H1 (cell line): ENCODE results near the gene NID2. TPM values are rescaled to one million over a fixed set of nuclear protein-coding genes. Genes with fewer than 3 reads are reported as not detected.

Source experiments
- CTCF ChIA-PET: fragments of 300-600 bp; sonication (Branson Sonifier 250); formaldehyde crosslinking; loops from one replicate; lab custom pipeline; 2021; ENCODE audit not compliant: partially characterized antibody; lab: Charles Lee
- POLR2A ChIA-PET: fragments of 300-600 bp; sonication (Branson Sonifier 250); formaldehyde crosslinking; loops from one replicate; lab custom pipeline; 2021; ENCODE audit warnings: inconsistent platforms; ENCODE audit not compliant: partially characterized antibody; lab: Charles Lee
- DNase-seq, 2 experiments: peaks; one replicate each; pipeline versions ENCODE4 v3.0.0 to v3.0.0-alpha.2; 2010 to 2022; ENCODE audit warnings: low spot score in 2 of 2, low read depth in 1 of 2, mixed read lengths in 1 of 2
- FAIRE-seq: peaks from 2 replicates; lab custom pipeline; 2011; peaks lifted over from hg19 to GRCh38; lab: Jason Lieb, UNC
- H2AFZ ChIP-seq: 2 replicates; pipeline ENCODE4 v1.8.1; 2012; ENCODE audit warnings: low read length, inconsistent platforms
- H2AK5ac ChIP-seq: 2 replicates; pipeline ENCODE4 v1.6.1; 2013; ENCODE audit warnings: low read depth, low read length
- H2BK120ac ChIP-seq: replicated peaks from 2 replicates; pipeline ENCODE3; 2013; ENCODE audit warnings: low read depth, low read length, inconsistent platforms
- H2BK12ac ChIP-seq: 2 replicates; pipeline ENCODE4 v1.6.1; 2013; ENCODE audit warnings: low read depth, low read length
- H2BK15ac ChIP-seq: 2 replicates; pipeline ENCODE4 v1.6.1; 2013; ENCODE audit warnings: low read length
- H2BK20ac ChIP-seq: 2 replicates; pipeline ENCODE4 v1.6.1; 2013; ENCODE audit warnings: low read length
- H2BK5ac ChIP-seq: 2 replicates; pipeline ENCODE4 v1.6.1; 2013; ENCODE audit warnings: low read depth, low read length
- H3K14ac ChIP-seq: 2 replicates; pipeline ENCODE4 v1.6.1; 2013; ENCODE audit warnings: inconsistent platforms; ENCODE audit not compliant: insufficient read length
- H3K18ac ChIP-seq: 2 replicates; pipeline ENCODE4 v1.6.1; 2013; ENCODE audit warnings: low read length; ENCODE audit errors: extremely low read depth
- H3K23ac ChIP-seq: 2 replicates; pipeline ENCODE4 v1.6.1; 2013; ENCODE audit warnings: inconsistent platforms; ENCODE audit not compliant: insufficient read length
- H3K23me2 ChIP-seq: 2 replicates; pipeline ENCODE4 v1.6.1; 2013; ENCODE audit warnings: low read depth, low read length
- H3K27ac ChIP-seq: 2 replicates; pipeline ENCODE4 v1.6.1; 2011; ENCODE audit warnings: low read depth, low read length, inconsistent platforms
- H3K27me3 ChIP-seq, 4 experiments: replicated peaks in 1 of 4; 1 replicate in 1 of 4; 2 replicates in 3 of 4; pipeline versions ENCODE4 v1.6.1 to v1.8.1; 2011 to 2013; ENCODE audit warnings: low read length in 3 of 4, mild to moderate bottlenecking in 3 of 4, inconsistent platforms in 2 of 4, mixed read lengths in 2 of 4, moderate library complexity in 1 of 4; ENCODE audit not compliant: control insufficient read depth in 3 of 4, insufficient read depth in 3 of 4; ENCODE audit errors: extremely low read depth in 1 of 4
- H3K36me3 ChIP-seq, 4 experiments: 2 replicates each; pipeline versions ENCODE4 v1.6.1 to v1.8.1; 2011 to 2013; ENCODE audit warnings: mild to moderate bottlenecking in 4 of 4, low read length in 3 of 4, moderate library complexity in 2 of 4, control low read depth in 1 of 4, inconsistent platforms in 1 of 4; ENCODE audit not compliant: insufficient read depth in 4 of 4, control insufficient read depth in 2 of 4
- H3K4ac ChIP-seq: replicated peaks from 2 replicates; pipeline ENCODE3; 2013; ENCODE audit warnings: low read length, low read depth, mixed read lengths, inconsistent platforms; ENCODE audit not compliant: insufficient read length
- H3K4me1 ChIP-seq, 4 experiments: replicated peaks in 1 of 4; 1 replicate in 1 of 4; 2 replicates in 3 of 4; pipeline versions ENCODE4 v1.6.1 to v1.8.1; 2011 to 2013; ENCODE audit warnings: low read length in 3 of 4, inconsistent platforms in 2 of 4, mixed read lengths in 1 of 4; ENCODE audit not compliant: insufficient read depth in 4 of 4, control insufficient read depth in 3 of 4
- H3K4me2 ChIP-seq, 2 experiments: 2 replicates each; pipeline versions ENCODE4 v1.6.1 to v1.8.1; 2011 to 2013; ENCODE audit warnings: low read depth in 2 of 2, low read length in 2 of 2, control low read depth in 1 of 2, inconsistent platforms in 1 of 2, mild to moderate bottlenecking in 1 of 2; ENCODE audit not compliant: insufficient read depth in 1 of 2
- H3K4me3 ChIP-seq, 4 experiments: fragments of 200-600, 300-600 bp in 1 of 4; sonication (generic), shearing (Covaris generic), sonication (Bioruptor Twin) in 1 of 4; 2 replicates each; pipeline versions ENCODE4 v1.5.1 to v1.8.1; 2011 to 2016; ENCODE audit warnings: low read length in 4 of 4, low read depth in 3 of 4, control low read depth in 2 of 4, inconsistent platforms in 2 of 4, mild to moderate bottlenecking in 2 of 4, mixed read lengths in 1 of 4, moderate library complexity in 1 of 4; ENCODE audit not compliant: insufficient read depth in 2 of 4; ENCODE audit errors: extremely low read depth in 1 of 4
- H3K56ac ChIP-seq: replicated peaks from 2 replicates; pipeline ENCODE3; 2013; ENCODE audit warnings: low read depth, mild to moderate bottlenecking, mixed read lengths, low read length, inconsistent platforms; ENCODE audit not compliant: insufficient read length
- H3K79me1 ChIP-seq: 2 replicates; pipeline ENCODE4 v1.6.1; 2013; ENCODE audit warnings: low read depth, low read length, control low read depth
- H3K79me2 ChIP-seq, 2 experiments: 2 replicates each; pipeline versions ENCODE4 v1.6.1 to v1.8.1; 2012 to 2013; ENCODE audit warnings: low read length in 2 of 2, mild to moderate bottlenecking in 2 of 2, inconsistent platforms in 1 of 2; ENCODE audit not compliant: insufficient read depth in 2 of 2, control insufficient read depth in 1 of 2
- H3K9ac ChIP-seq, 4 experiments: replicated peaks in 1 of 4; 1 replicate in 1 of 4; 2 replicates in 3 of 4; pipeline versions ENCODE4 v1.6.1 to v1.8.1; 2011 to 2013; ENCODE audit warnings: low read depth in 3 of 4, low read length in 3 of 4, control low read depth in 2 of 4, mild to moderate bottlenecking in 2 of 4, moderate library complexity in 2 of 4, inconsistent platforms in 1 of 4; ENCODE audit errors: extremely low read depth in 1 of 4
- H3K9me3 ChIP-seq, 2 experiments: 2 replicates each; pipeline versions ENCODE4 v1.6.1 to v1.8.1; 2012 to 2013; ENCODE audit warnings: mild to moderate bottlenecking in 2 of 2, moderate library complexity in 2 of 2, control low read depth in 1 of 2, inconsistent platforms in 1 of 2, low read depth in 1 of 2, low read length in 1 of 2, mixed read lengths in 1 of 2; ENCODE audit not compliant: insufficient read depth in 2 of 2
- H4K20me1 ChIP-seq, 2 experiments: replicated peaks in 1 of 2; 2 replicates each; pipeline versions ENCODE3 to v1.8.1; 2011 to 2013; ENCODE audit warnings: inconsistent platforms in 2 of 2, low read length in 2 of 2, mild to moderate bottlenecking in 1 of 2; ENCODE audit not compliant: insufficient read depth in 2 of 2, control insufficient read depth in 1 of 2
- H4K5ac ChIP-seq: 2 replicates; pipeline ENCODE4 v1.6.1; 2013; ENCODE audit warnings: low read length, low read depth, mixed read lengths, inconsistent platforms; ENCODE audit not compliant: insufficient read length
- H4K8ac ChIP-seq: 2 replicates; pipeline ENCODE4 v1.8.0; 2013; ENCODE audit warnings: mild to moderate bottlenecking, moderate library complexity, low read length, inconsistent platforms; ENCODE audit not compliant: insufficient read depth; ENCODE audit errors: extremely low read depth
- H4K91ac ChIP-seq: replicated peaks from 2 replicates; pipeline ENCODE3; 2013; ENCODE audit warnings: low read length, mixed read lengths, inconsistent platforms; ENCODE audit not compliant: insufficient read length
- BRCA1 ChIP-seq: IDR thresholded peaks from 2 replicates; pipeline ENCODE4 v1.6.1; 2012; ENCODE audit warnings: low read depth, low read length, improper control_type of control experiment
- CBX5 ChIP-seq: fragments of 300-800, 300-1000 bp; sonication (generic); IDR thresholded peaks from 2 replicates; pipeline ENCODE4 v1.7.1; 2016; ENCODE audit warnings: antibody characterized with exemption, low read length, low read depth
- CBX8 ChIP-seq: fragments of 300-800, 300-1000 bp; sonication (generic); IDR thresholded peaks from 2 replicates; pipeline ENCODE4 v1.7.1; 2016; ENCODE audit warnings: low read depth, low read length, borderline replicate concordance
- CREB1 ChIP-seq: IDR thresholded peaks from 2 replicates; pipeline ENCODE4 v1.6.1; 2012; ENCODE audit warnings: inconsistent platforms
- EP300 ChIP-seq, 2 experiments: IDR thresholded peaks; 1 replicate in 1 of 2; 2 replicates in 1 of 2; pipeline ENCODE4 v1.6.1; 2011 to 2012; ENCODE audit warnings: low read depth in 2 of 2, low read length in 2 of 2, mild to moderate bottlenecking in 2 of 2, borderline replicate concordance in 1 of 2, inconsistent platforms in 1 of 2, moderate library complexity in 1 of 2
- HDAC2 ChIP-seq, 2 experiments: fragments of 300-600 bp in 1 of 2; sonication (generic) in 1 of 2; IDR thresholded peaks; 2 replicates each; pipeline ENCODE4 v1.6.1; 2011 to 2012; ENCODE audit warnings: low read depth in 2 of 2, low read length in 2 of 2, mild to moderate bottlenecking in 2 of 2, moderate library complexity in 2 of 2, borderline replicate concordance in 1 of 2, inconsistent platforms in 1 of 2
- KDM1A ChIP-seq: fragments of 200-600, 300-600 bp; sonication (generic); IDR thresholded peaks from 2 replicates; pipeline ENCODE4 v1.7.1; 2016; ENCODE audit warnings: mild to moderate bottlenecking, low read length, borderline replicate concordance
- SP1 ChIP-seq: IDR thresholded peaks from 2 replicates; pipeline ENCODE4 v1.6.1; 2011; ENCODE audit warnings: low read depth, low read length
- SP4 ChIP-seq: IDR thresholded peaks from 2 replicates; pipeline ENCODE4 v1.6.1; 2012; ENCODE audit warnings: low read length, inconsistent platforms
- SUZ12 ChIP-seq: fragments of 200-600 bp; sonication (generic); IDR thresholded peaks from 2 replicates; pipeline ENCODE4 v1.6.1; 2012; ENCODE audit warnings: mild to moderate bottlenecking, inconsistent platforms, low read length, moderate library complexity, mixed read lengths
- polyA plus RNA-seq, 7 experiments: library from polyadenylated mRNA; depleted of rRNA in 3 of 7; stranded (reverse) in 5 of 7; unstranded in 2 of 7; fragments of >200 nt in 5 of 7; fragments of 200-250 nt in 2 of 7; gene quantifications; 1 replicate in 5 of 7; 2 replicates in 1 of 7; 4 replicates in 1 of 7; pipeline versions ENCODE4 v1.2.1 to v1.2.3, GENCODE V29; 2011 to 2013; ENCODE audit warnings: missing spikeins in 2 of 7, mixed read lengths in 2 of 7
- total RNA-seq: library from RNA; stranded (reverse); fragmentation: NEBNext Ultra II Directional; extraction: Animal tissue kit (Norgen Biotek cat#: 25700); gene quantifications from 2 replicates; pipeline ENCODE4 v1.2.1, GENCODE V29; 2021
- TF ChIP-seq, protein P1 (sequence below): IDR thresholded peaks from 2 replicates; pipeline ENCODE4 v1.6.1; 2012; ENCODE audit warnings: low read length, inconsistent platforms

Gene NID2
- total and polyA plus RNA-seq, 2 of the 8 experiments (the other 6 are each of a cell fraction or from before 2014, with no cell fraction given), result 6.1 to 12.6 TPM

DNA sequence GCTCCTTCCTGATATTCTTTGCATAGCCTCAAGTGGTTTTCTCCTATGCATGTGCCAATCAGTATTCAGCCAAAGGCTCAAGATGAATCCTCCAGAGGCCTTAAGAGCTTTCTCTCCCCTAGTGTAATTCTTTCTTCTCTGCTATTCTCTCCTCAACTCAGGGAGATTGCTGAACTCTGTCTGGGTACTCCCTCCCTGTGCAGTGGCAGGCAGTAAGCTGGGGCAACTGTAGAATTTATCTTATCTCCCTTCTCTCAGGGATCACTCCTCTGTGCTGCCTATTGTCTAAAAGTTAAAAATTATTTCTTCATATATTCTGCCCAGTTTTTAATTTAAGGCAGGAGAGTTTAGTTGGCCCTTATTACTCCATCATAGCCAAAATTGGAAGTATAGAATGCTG is 108.0 kb downstream of the NID2 start:
- H3K36me3 ChIP-seq, result peaks cover 0 to 2% (median 0%) of the 10 kb centered on the region in 4 experiments; a peak in 1 of 8 replicates
- no peaks in the 10 kb centered on the region for H3K79me1 ChIP-seq
- peaks cover 12 to 13% of the 10 kb centered on the region in 2 experiments; a peak in 2 of 4 replicates for H3K9me3 ChIP-seq
- no peak overlapping the region for H2BK120ac ChIP-seq
- no peak overlapping the region for H2AK5ac ChIP-seq
- H3K4me1 ChIP-seq, result peaks cover 0 to 2% (median 0%) of the 10 kb centered on the region in 4 experiments; a peak in 1 of 7 replicates
- CTCF ChIA-PET, result no interaction called here
- no peak overlapping the region for H2BK20ac ChIP-seq
- H4K20me1 ChIP-seq, result no peaks in the 10 kb centered on the region
- H2BK15ac ChIP-seq, result no peak overlapping the region
- H4K5ac ChIP-seq, result no peak overlapping the region
- TF ChIP-seq CREB1 (no peak), KDM1A (no peak), CBX8 (no peak), EP300 (IDR thresholded peaks at IDR 0.05; ENCODE audit: borderline replicate concordance in 1 of 2, low read depth in 2 of 2, low read length in 2 of 2) (no peak), SP1 (no peak), HDAC2 (IDR thresholded peaks at IDR 0.05; ENCODE audit: borderline replicate concordance in 1 of 2, low read depth in 2 of 2, low read length in 2 of 2) (no peak), BRCA1 (no peak), SP4 (no peak), CBX5 (no peak), SUZ12 (no peak)
- TF ChIP-seq, protein P1, sequence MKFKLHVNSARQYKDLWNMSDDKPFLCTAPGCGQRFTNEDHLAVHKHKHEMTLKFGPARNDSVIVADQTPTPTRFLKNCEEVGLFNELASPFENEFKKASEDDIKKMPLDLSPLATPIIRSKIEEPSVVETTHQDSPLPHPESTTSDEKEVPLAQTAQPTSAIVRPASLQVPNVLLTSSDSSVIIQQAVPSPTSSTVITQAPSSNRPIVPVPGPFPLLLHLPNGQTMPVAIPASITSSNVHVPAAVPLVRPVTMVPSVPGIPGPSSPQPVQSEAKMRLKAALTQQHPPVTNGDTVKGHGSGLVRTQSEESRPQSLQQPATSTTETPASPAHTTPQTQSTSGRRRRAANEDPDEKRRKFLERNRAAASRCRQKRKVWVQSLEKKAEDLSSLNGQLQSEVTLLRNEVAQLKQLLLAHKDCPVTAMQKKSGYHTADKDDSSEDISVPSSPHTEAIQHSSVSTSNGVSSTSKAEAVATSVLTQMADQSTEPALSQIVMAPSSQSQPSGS, result no peak
- TF ChIP-seq, all 59 proteins: peak for 0
- H3K23ac ChIP-seq, result no peak overlapping the region
- no peak overlapping the region for H4K8ac ChIP-seq
- no peak overlapping the region for H3K4ac ChIP-seq
- no peak overlapping the region for H3K18ac ChIP-seq
- no peak overlapping the region for H2AFZ ChIP-seq
- no peak overlapping the region for H3K4me3 ChIP-seq
- no peak overlapping the region for H2BK12ac ChIP-seq
- no peak overlapping the region for H3K4me2 ChIP-seq
- FAIRE-seq (no peak), DNase-seq (no peak)
- no peak overlapping the region for H4K91ac ChIP-seq
- H3K23me2 ChIP-seq, result no peaks in the 10 kb centered on the region; the same call in 1 of the 2 replicates
- no peaks in the 10 kb centered on the region for H3K79me2 ChIP-seq
- H3K27me3 ChIP-seq, result no peaks in the 10 kb centered on the region
- no peak overlapping the region for H3K14ac ChIP-seq
- H2BK5ac ChIP-seq, result no peak overlapping the region
- no peak overlapping the region for H3K56ac ChIP-seq
- POLR2A ChIA-PET, result no interaction called here
- H3K27ac ChIP-seq, result no peak overlapping the region
- no peak overlapping the region for H3K9ac ChIP-seq
